ENCODE data around the gene PPP1R2C.
A peak's percentile ranks its signal among the peaks of the same experiment; 100 is the strongest.

PPP1R2C gene

GRCh38 chrX:42776195-42776594 is 1.8 kb downstream of the PPP1R2C start:
- no peaks in the 10 kb centered on the region for H3K9me2 ChIP-seq (replicated peaks; ENCODE audit: low read depth, low read length)
- no peaks in the 10 kb centered on the region for H3F3A ChIP-seq (ENCODE audit: low read depth)
- H3K9me3 ChIP-seq (ENCODE audit: insufficient read depth, low read depth, low read length): no peaks in the 10 kb centered on the region
- H3K36me3 ChIP-seq (ENCODE audit: insufficient read depth, low read length): no peaks in the 10 kb centered on the region
- H3K79me2 ChIP-seq (ENCODE audit: insufficient read depth, low read length): no peaks in the 10 kb centered on the region
- H3K4me3 ChIP-seq (ENCODE audit: low read length, poor library complexity, severe bottlenecking): no peak overlapping the region
- 0 out of 2 replicates have a peak overlapping the region, but pooled peaks have one; percentile 19 for H2AFZ ChIP-seq (ENCODE audit: low read length)
- TF ChIP-seq EZH2phosphoT487 (IDR thresholded peaks at IDR 0.05; ENCODE audit: borderline replicate concordance): no peak
- TF ChIP-seq CTCF (conservative IDR thresholded peaks at IDR 0.05; ENCODE audit: low read length): no peak
- no peaks in the 10 kb centered on the region for H4K20me1 ChIP-seq (ENCODE audit: insufficient read depth, low read length, poor library complexity, severe bottlenecking)
- H3K9ac ChIP-seq (ENCODE audit: low read depth, low read length, poor library complexity, severe bottlenecking): no peak overlapping the region
- no peaks in the 10 kb centered on the region for H3K4me1 ChIP-seq (ENCODE audit: insufficient read depth, low read length, poor library complexity, severe bottlenecking)
- H3K27me3 ChIP-seq (ENCODE audit: insufficient read depth, low read length, poor library complexity, severe bottlenecking): no peaks in the 10 kb centered on the region
- H3K4me2 ChIP-seq (ENCODE audit: low read depth, low read length, poor library complexity, severe bottlenecking): no peak overlapping the region

- Histone ChIP-seq H3K9me3 (ENCODE audit: insufficient read depth, low read depth, low read length) (no peaks in the 10 kb centered on the region), H3K4me2 (ENCODE audit: low read depth, low read length, poor library complexity, severe bottlenecking) (no peak overlapping the region), H4K20me1 (ENCODE audit: insufficient read depth, low read length, poor library complexity, severe bottlenecking) (no peaks in the 10 kb centered on the region), H3K27me3 (ENCODE audit: insufficient read depth, low read length, poor library complexity, severe bottlenecking) (no peaks in the 10 kb centered on the region), H3K79me2 (ENCODE audit: insufficient read depth, low read length) (no peaks in the 10 kb centered on the region), H3K9me2 (replicated peaks; ENCODE audit: low read depth, low read length) (no peaks in the 10 kb centered on the region), H3K36me3 (ENCODE audit: insufficient read depth, low read length) (no peaks in the 10 kb centered on the region), H3K4me1 (ENCODE audit: insufficient read depth, low read length, poor library complexity, severe bottlenecking) (no peaks in the 10 kb centered on the region), H3K4me3 (ENCODE audit: low read length, poor library complexity, severe bottlenecking) (no peak overlapping the region), H3F3A (ENCODE audit: low read depth) (no peaks in the 10 kb centered on the region), H2AFZ (ENCODE audit: low read length) (no peak overlapping the region), H3K9ac (ENCODE audit: low read depth, low read length, poor library complexity, severe bottlenecking) (no peak overlapping the region)
- TF ChIP-seq EZH2phosphoT487 (IDR thresholded peaks at IDR 0.05; ENCODE audit: borderline replicate concordance) (no peak), CTCF (conservative IDR thresholded peaks at IDR 0.05; ENCODE audit: low read length) (no peak)
Measured at GRCh38 chrX:42772874-42773273, 5.1 kb downstream of the PPP1R2C start.

- Histone ChIP-seq H3K4me1 (ENCODE audit: insufficient read depth, low read length, poor library complexity, severe bottlenecking) (no peaks in the 10 kb centered on the region), H3K9me2 (replicated peaks; ENCODE audit: low read depth, low read length) (no peaks in the 10 kb centered on the region), H3K4me3 (ENCODE audit: low read length, poor library complexity, severe bottlenecking) (no peak overlapping the region), H3K27me3 (ENCODE audit: insufficient read depth, low read length, poor library complexity, severe bottlenecking) (no peaks in the 10 kb centered on the region), H3F3A (ENCODE audit: low read depth) (no peaks in the 10 kb centered on the region), H2AFZ (ENCODE audit: low read length) (no peak overlapping the region), H3K79me2 (ENCODE audit: insufficient read depth, low read length) (no peaks in the 10 kb centered on the region), H3K9me3 (ENCODE audit: insufficient read depth, low read depth, low read length) (no peaks in the 10 kb centered on the region), H4K20me1 (ENCODE audit: insufficient read depth, low read length, poor library complexity, severe bottlenecking) (no peaks in the 10 kb centered on the region), H3K36me3 (ENCODE audit: insufficient read depth, low read length) (no peaks in the 10 kb centered on the region), H3K9ac (ENCODE audit: low read depth, low read length, poor library complexity, severe bottlenecking) (no peak overlapping the region), H3K4me2 (ENCODE audit: low read depth, low read length, poor library complexity, severe bottlenecking) (no peak overlapping the region)
- TF ChIP-seq EZH2phosphoT487 (IDR thresholded peaks at IDR 0.05; ENCODE audit: borderline replicate concordance) (no peak), CTCF (conservative IDR thresholded peaks at IDR 0.05; ENCODE audit: low read length) (no peak)
Measured at GRCh38 chrX:42771506-42772335, 6.2 kb downstream of the PPP1R2C start.
